Kidney (tissue), 14 donors: ENCODE results near the gene GRPEL1. TPM values are rescaled to one million over a fixed set of nuclear protein-coding genes. Genes with fewer than 3 reads are reported as not detected.
A peak's percentile ranks its signal among the peaks of the same experiment; 100 is the strongest.

Experiments used
- DNase-seq, 5 donors: peaks; one replicate each; pipeline ENCODE4 v3.0.0-alpha.2; 2013 to 2020
- FAIRE-seq: peaks from 2 replicates; lab custom pipeline; 2012; peaks lifted over from hg19 to GRCh38; lab: Jason Lieb, UNC
- H3K27ac ChIP-seq, 2 donors: one replicate each; pipeline ENCODE4 v1.7.0; 2013; ENCODE audit warnings: low read depth in 2 of 2, low read length in 2 of 2, inconsistent platforms in 1 of 2
- H3K27me3 ChIP-seq: one replicate; pipeline ENCODE4 v1.7.1; 2013; ENCODE audit warnings: low read length, inconsistent platforms; ENCODE audit not compliant: control insufficient read depth, insufficient read depth
- H3K36me3 ChIP-seq, 3 donors: one replicate each; pipeline versions ENCODE4 v1.7.0 to v1.7.1; 2013; ENCODE audit warnings: low read length in 3 of 3, control low read depth in 1 of 3, inconsistent platforms in 1 of 3; ENCODE audit not compliant: insufficient read depth in 3 of 3, control insufficient read depth in 2 of 3
- H3K4me1 ChIP-seq, 3 donors: one replicate each; pipeline versions ENCODE4 v1.7.0 to v1.7.1; 2013; ENCODE audit warnings: low read length in 3 of 3, inconsistent platforms in 1 of 3, low read depth in 1 of 3; ENCODE audit not compliant: control insufficient read depth in 2 of 3, insufficient read depth in 2 of 3
- H3K4me3 ChIP-seq, 3 donors: one replicate each; pipeline versions ENCODE4 v1.7.0 to v1.8.1; 2013; ENCODE audit warnings: low read length in 3 of 3, control low read depth in 1 of 3, inconsistent platforms in 1 of 3
- H3K9ac ChIP-seq, 3 donors: one replicate each; pipeline versions ENCODE4 v1.7.0 to v1.7.1; 2013; ENCODE audit warnings: low read length in 3 of 3, control low read depth in 1 of 3, inconsistent platforms in 1 of 3
- H3K9me3 ChIP-seq, 3 donors: one replicate each; pipeline versions ENCODE4 v1.7.0 to v1.7.1; 2013; ENCODE audit warnings: low read length in 3 of 3, control low read depth in 1 of 3, inconsistent platforms in 1 of 3; ENCODE audit not compliant: control insufficient read depth in 2 of 3, insufficient read depth in 1 of 3
- CTCF ChIP-seq: IDR thresholded peaks from 3 replicates; pipeline ENCODE4 v1.5.1; 2012; ENCODE audit warnings: mild to moderate bottlenecking, moderate library complexity, borderline replicate concordance; ENCODE audit not compliant: insufficient read depth; ENCODE audit errors: extremely low read depth
- intact Hi-C: fragments of 100-400 bp; cut with DNase I; formaldehyde crosslinking; loops from one replicate; pipeline ENCODE4 v1.11.1; 2022
- polyA plus RNA-seq: library from polyadenylated mRNA; stranded (reverse); fragments of 350-450 nt; fragmentation: Illumina TruSeq; extraction: RNeasy Lipid Tissue Mini Kit (QIAGEN cat#74804); gene quantifications from one replicate; pipeline ENCODE4 v1.2.3, GENCODE V29; 2014; ENCODE audit warnings: low read depth, low replicate concordance; ENCODE audit not compliant: insufficient read depth
- total RNA-seq: library from RNA; stranded (reverse); fragmentation: NEBNext Ultra II Directional; extraction: Animal tissue kit (Norgen Biotek cat#: 25700); gene quantifications from one replicate; pipeline ENCODE4 v1.2.1, GENCODE V29; 2021
- donor health status: control.
- donor health status: control.
- donor health status: control.
- donor health status: control.
- donor health status: control.
- donor health status: DM: yes; HTN: yes; CAD: no.
- donor health status: Normal renal cell carcinoma (clear cell type).

The GRPEL1 gene
- total and polyA plus RNA-seq, 2 donors from 2014 or later, result 27.4 to 84.9 TPM

DNA sequence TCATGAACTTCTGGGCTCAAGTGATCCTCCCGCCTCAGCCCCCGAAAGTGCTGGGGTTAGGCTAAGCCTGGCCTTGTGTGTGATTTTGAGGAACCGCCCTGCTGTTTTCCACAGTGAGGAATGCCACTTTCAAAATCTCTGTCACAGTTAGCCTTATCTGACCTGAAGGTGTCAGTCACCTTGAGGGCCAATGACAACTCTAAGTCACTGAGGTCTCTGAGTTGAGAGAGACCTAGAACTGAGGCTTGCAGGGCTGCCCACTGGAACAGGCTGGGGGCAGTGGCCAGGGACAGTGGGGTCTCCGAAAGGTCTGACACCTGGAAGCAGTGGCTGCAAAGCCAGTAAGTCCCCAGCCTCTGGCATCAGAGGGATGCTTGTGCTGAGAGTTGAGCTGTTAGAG lies 18.6 kb downstream of the GRPEL1 start:
- no peak overlapping the region for H3K4me3 ChIP-seq
- FAIRE-seq (no peak), DNase-seq (no peak)
- peaks cover 0 to 3% (median under 1%) of the 10 kb centered on the region in 3 donors for H3K36me3 ChIP-seq
- peaks cover 2 to 26% (median 17%) of the 10 kb centered on the region in 3 donors for H3K4me1 ChIP-seq
- H3K27ac ChIP-seq, result no peak overlapping the region
- TF ChIP-seq CTCF, result no peak
- no peaks in the 10 kb centered on the region for H3K27me3 ChIP-seq
- intact Hi-C loops, result no loop called here
- no peaks in the 10 kb centered on the region for H3K9me3 ChIP-seq
- no peak overlapping the region for H3K9ac ChIP-seq

DNA sequence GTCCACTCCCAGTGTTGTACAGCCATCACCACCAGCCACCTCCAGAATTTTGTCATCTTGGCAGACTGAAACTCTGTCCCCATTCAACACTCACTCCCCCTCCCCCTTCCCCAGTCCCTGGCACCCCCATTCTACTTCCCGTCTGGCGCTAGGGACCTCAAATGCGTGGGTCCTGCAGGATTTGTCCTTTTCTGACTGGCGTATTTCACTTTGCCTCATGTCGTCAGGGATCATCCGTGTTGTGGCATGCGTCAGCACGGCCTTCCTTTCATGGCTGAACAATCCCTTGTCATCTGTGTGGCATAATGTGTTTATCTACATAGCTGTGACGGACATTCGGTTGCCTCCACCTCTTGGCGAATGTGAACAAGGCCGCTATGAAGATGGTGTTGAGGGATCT lies 19.2 kb downstream of the GRPEL1 start:
- TF ChIP-seq CTCF, result no peak
- no peaks in the 10 kb centered on the region for H3K9me3 ChIP-seq
- peak in 1 of 5 donors; percentile 30 for DNase-seq
- H3K27me3 ChIP-seq, result no peaks in the 10 kb centered on the region
- no peak overlapping the region for H3K9ac ChIP-seq
- H3K4me3 ChIP-seq, result no peak overlapping the region
- peaks cover 2 to 26% (median 17%) of the 10 kb centered on the region in 3 donors for H3K4me1 ChIP-seq
- intact Hi-C loops, result no loop called here
- FAIRE-seq, result no peak
- H3K36me3 ChIP-seq, result no peaks in the 10 kb centered on the region
- H3K27ac ChIP-seq, result no peak overlapping the region

GRCh38 chr4:7046971-7047370 lies 20.9 kb downstream of the GRPEL1 start:
- DNase-seq (no peak), FAIRE-seq (no peak)
- Histone ChIP-seq H3K4me3 (no peak overlapping the region), H3K9ac (peak overlapping the region in 1 of 3 donors; percentile 35), H3K27ac (no peak overlapping the region), H3K9me3 (no peaks in the 10 kb centered on the region), H3K27me3 (no peaks in the 10 kb centered on the region), H3K4me1 (peaks cover 2 to 29% (median 19%) of the 10 kb centered on the region in 3 donors), H3K36me3 (no peaks in the 10 kb centered on the region)
- intact Hi-C loops, result no loop called here
- no peak for TF ChIP-seq CTCF
